Measurements from ENCODE around the gene BMERB1.

DNA sequence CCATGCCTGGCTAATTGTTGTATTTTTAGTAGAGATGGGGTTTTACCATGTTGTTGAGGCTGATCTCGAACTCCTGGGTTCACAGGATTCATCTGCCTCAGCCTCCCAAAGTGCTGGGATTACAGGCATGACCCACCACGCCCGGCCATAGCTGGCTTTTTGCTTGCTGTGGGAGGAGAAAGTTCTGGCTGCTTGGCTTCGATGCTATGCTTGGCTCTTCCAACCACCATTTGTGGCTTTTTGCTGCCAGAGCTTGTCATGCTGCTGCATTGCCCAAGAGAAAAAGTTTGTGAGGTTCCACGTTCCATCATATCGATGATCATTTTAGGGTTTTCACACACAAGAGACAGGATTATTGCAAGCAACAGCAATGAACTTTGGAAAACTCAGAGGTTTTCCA lies 16.2 kb downstream of the BMERB1 start:
- TF ChIP-seq, protein P1, sequence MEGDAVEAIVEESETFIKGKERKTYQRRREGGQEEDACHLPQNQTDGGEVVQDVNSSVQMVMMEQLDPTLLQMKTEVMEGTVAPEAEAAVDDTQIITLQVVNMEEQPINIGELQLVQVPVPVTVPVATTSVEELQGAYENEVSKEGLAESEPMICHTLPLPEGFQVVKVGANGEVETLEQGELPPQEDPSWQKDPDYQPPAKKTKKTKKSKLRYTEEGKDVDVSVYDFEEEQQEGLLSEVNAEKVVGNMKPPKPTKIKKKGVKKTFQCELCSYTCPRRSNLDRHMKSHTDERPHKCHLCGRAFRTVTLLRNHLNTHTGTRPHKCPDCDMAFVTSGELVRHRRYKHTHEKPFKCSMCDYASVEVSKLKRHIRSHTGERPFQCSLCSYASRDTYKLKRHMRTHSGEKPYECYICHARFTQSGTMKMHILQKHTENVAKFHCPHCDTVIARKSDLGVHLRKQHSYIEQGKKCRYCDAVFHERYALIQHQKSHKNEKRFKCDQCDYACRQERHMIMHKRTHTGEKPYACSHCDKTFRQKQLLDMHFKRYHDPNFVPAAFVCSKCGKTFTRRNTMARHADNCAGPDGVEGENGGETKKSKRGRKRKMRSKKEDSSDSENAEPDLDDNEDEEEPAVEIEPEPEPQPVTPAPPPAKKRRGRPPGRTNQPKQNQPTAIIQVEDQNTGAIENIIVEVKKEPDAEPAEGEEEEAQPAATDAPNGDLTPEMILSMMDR (IDR thresholded peaks at IDR 0.05; ENCODE audit: insufficient read depth, low read depth, low read length): no peak
- TF ChIP-seq EZH2 (IDR thresholded peaks at IDR 0.05; ENCODE audit: insufficient read depth, low read length): no peak

Measured in astrocyte (in vitro differentiated cells and primary cell).